Naive thymus-derived CD8-positive, alpha-beta T cell (primary cell): Measurements from ENCODE around the gene CACNB3. TPM values are rescaled to one million over a fixed set of nuclear protein-coding genes. Genes with fewer than 3 reads are reported as not detected.
"Not testable (repeated sequence)": the region's sequence is repeated elsewhere in the genome, so short reads cannot be mapped to it uniquely, and the experiment has no call there.

Experiments
- ATAC-seq, 2 donors: fragments of 150-1000 bp; cut with Tn5 transposase in 1 of 2; sonication (Bioruptor Pico), chemical (Tn5 transposase) in 1 of 2; 1 replicate in 1 of 2; 2 replicates in 1 of 2; pipeline ENCODE4 v1.10.0; 2021; ENCODE audit warnings: mild to moderate bottlenecking in 2 of 2, moderate library complexity in 2 of 2
- POLR2A ChIA-PET: fragments of 350-600 bp; sonication (Branson Sonifier 250); formaldehyde crosslinking; loops from one replicate; lab custom pipeline; 2021; ENCODE audit warnings: antibody characterized with exemption; lab: Charles Lee
- DNase-seq, 10 donors: peaks; one replicate each; pipeline versions ENCODE4 v3.0.0 to v3.0.0-alpha.2; 2020 to 2022
- H3K27ac Mint-ChIP-seq, 10 donors: one replicate each; pipeline ENCODE4 v1.8.0; 2020 to 2022; ENCODE audit warnings: mild to moderate bottlenecking in 10 of 10, mixed read lengths in 10 of 10, moderate library complexity in 4 of 10, inconsistent platforms in 1 of 10
- H3K27me3 Mint-ChIP-seq, 5 donors: one replicate each; pipeline ENCODE4 v1.8.0; 2021 to 2022; ENCODE audit warnings: mixed read lengths in 5 of 5
- H3K36me3 Mint-ChIP-seq, 3 donors: one replicate each; pipeline ENCODE4 v1.8.0; 2020 to 2022; ENCODE audit warnings: mixed read lengths in 3 of 3, mild to moderate bottlenecking in 2 of 3, inconsistent platforms in 1 of 3
- H3K4me1 Mint-ChIP-seq, 4 donors: one replicate each; pipeline ENCODE4 v1.8.0; 2021 to 2022; ENCODE audit warnings: mixed read lengths in 4 of 4
- H3K4me3 Mint-ChIP-seq, 10 donors: one replicate each; pipeline ENCODE4 v1.8.0; 2020 to 2022; ENCODE audit warnings: mild to moderate bottlenecking in 10 of 10, mixed read lengths in 10 of 10, moderate library complexity in 6 of 10, inconsistent platforms in 1 of 10
- H3K9me3 Mint-ChIP-seq, 9 donors: one replicate each; pipeline ENCODE4 v1.8.0; 2020 to 2022; ENCODE audit warnings: mixed read lengths in 9 of 9, mild to moderate bottlenecking in 3 of 9, inconsistent platforms in 1 of 9, moderate library complexity in 1 of 9
- microRNA-seq: library from miRNA; unstranded; fragments of <30 nt; microRNA quantifications from one replicate; pipeline ENCODE4 v1.2.0, GENCODE V29; 2022; ENCODE audit warnings: borderline microRNAs expressed
- polyA plus RNA-seq, 3 donors: library from polyadenylated mRNA; unstranded; fragments of 300-500 nt; fragmentation: Illumina TruSeq; gene quantifications; one replicate each; pipeline ENCODE4 v1.2.3, GENCODE V29; 2021
- total RNA-seq, 8 experiments: library from RNA in 2 of 8; stranded (reverse) in 2 of 8; gene quantifications; one replicate each; pipeline ENCODE4 v1.2.3 and lab custom pipeline; 2021 to 2026

CACNB3 gene
- total and polyA plus RNA-seq, 5 experiments from 2014 or later = 0.19 to 3.3 (median 0.52) TPM

- Mint-ChIP-seq H3K9me3 (no peaks in the 10 kb centered on the region), H3K27me3 (peaks cover 17 to 41% (median 28%) of the 10 kb centered on the region in 5 donors), H3K4me3 (peak within 1 kb of the TSS; percentile 82 to 99 (median 94)), H3K27ac (peak within 1 kb of the TSS; percentile 60 to 98 (median 90)), H3K36me3 (peaks cover 0 to 5% (median 3%) of the 10 kb centered on the region in 3 donors), H3K4me1 (peaks cover 13 to 25% (median 24%) of the 10 kb centered on the region in 4 donors)
- POLR2A ChIA-PET = interaction anchor here (0.6 to 2.4 kb wide), 10 partner anchors 8 to 501 kb away, joined by 3 to 46 read pairs (median 4); partner anchors contain the start of genes DDX23, FKBP11 and TUBA1C
- ATAC-seq = peak; percentile 91 to 97
- peak; percentile 64 to 92 (median 86) for DNase-seq
These were observed 47.2 kb downstream of the CACNB3 start, which contains the start of gene RND1 for GRCh38 chr12:48865281-48866051. Gene RND1, minus strand, starts transcription at chr12:48865870. Its CDS starts 103 bp downstream, at chr12:48865767.

DNA sequence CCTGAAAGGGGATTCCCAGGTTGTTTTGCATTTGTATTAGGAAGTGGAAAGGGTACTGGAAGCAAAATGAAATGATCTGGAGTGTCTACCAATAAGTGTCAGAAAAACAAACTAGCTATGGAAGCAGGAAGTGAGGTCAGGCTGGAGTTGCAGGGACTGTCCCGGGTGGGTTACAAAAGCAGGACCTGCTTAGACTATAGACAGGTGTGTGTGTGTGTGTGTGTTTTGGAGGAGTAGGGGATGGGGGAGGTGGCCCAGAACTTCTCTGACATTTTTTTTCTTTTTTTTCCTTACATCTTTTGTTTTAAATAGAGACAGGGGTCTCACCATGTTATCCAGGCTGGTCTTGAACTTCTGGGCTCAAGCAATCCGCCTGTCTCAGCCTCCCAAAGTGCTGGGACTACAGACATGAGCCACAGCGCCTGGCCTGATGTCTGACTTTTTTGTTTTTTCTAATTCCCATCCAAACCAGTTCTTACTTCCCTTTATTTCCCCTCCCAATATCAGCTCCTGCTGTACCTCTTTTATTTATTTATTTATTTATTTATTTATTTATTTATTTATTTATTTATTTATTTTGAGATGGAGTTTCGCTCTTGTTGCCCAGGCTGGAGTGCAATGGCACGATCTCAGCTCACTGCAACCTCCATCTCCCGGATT, 47.9 kb downstream of the CACNB3 start:
- peaks cover 17 to 34% (median 26%) of the 10 kb centered on the region in 5 donors for H3K27me3 Mint-ChIP-seq
- ATAC-seq (peak; percentile 52 to 67), DNase-seq (no peak)
- POLR2A ChIA-PET = interaction anchor here (0.7 to 2.4 kb wide), 7 partner anchors 9 to 128 kb away, joined by 3 to 46 read pairs (median 4); partner anchors contain the start of genes DDX23 and FKBP11
- peak overlapping the region; percentile 60 to 98 (median 90) for H3K27ac Mint-ChIP-seq
- peaks cover 13 to 25% (median 24%) of the 10 kb centered on the region in 4 donors for H3K4me1 Mint-ChIP-seq
- peak overlapping the region; percentile 82 to 99 (median 94) for H3K4me3 Mint-ChIP-seq
- peaks cover 0 to 3% (median 2%) of the 10 kb centered on the region in 3 donors for H3K36me3 Mint-ChIP-seq
- H3K9me3 Mint-ChIP-seq = no peaks in the 10 kb centered on the region

GRCh38 chr12:48868451-48868850, 50.2 kb downstream of the CACNB3 start:
- Mint-ChIP-seq H3K27me3 (peaks cover 2 to 11% (median 8%) of the 10 kb centered on the region in 5 donors), H3K4me3 (no peak overlapping the region), H3K36me3 (no peaks in the 10 kb centered on the region), H3K9me3 (no peaks in the 10 kb centered on the region), H3K4me1 (peaks cover 13 to 25% (median 24%) of the 10 kb centered on the region in 4 donors), H3K27ac (peak overlapping the region in 2 of 10 donors; percentile 15 to 17)
- POLR2A ChIA-PET = interaction anchor here (1.2 kb wide), 1 partner anchor 16 kb away, joined by 3 read pairs; no protein-coding TSS in a partner anchor
- ATAC-seq (no peak), DNase-seq (no peak)

- H3K4me3 Mint-ChIP-seq = peak overlapping the region in 1 of 10 donors; percentile 34
- DNase-seq = no peak
- peaks cover 0 to 4% (median 2%) of the 10 kb centered on the region in 5 donors for H3K27me3 Mint-ChIP-seq
- H3K36me3 Mint-ChIP-seq = no peaks in the 10 kb centered on the region
- ATAC-seq = no peak
- H3K4me1 Mint-ChIP-seq = peaks cover 13 to 21% (median 19%) of the 10 kb centered on the region in 4 donors
- no peaks in the 10 kb centered on the region for H3K9me3 Mint-ChIP-seq
- POLR2A ChIA-PET = no interaction called here
- H3K27ac Mint-ChIP-seq = peak overlapping the region in 3 of 10 donors; percentile 17 to 66 (median 24)
These were observed 50.9 kb downstream of the CACNB3 start for GRCh38 chr12:48869191-48869590.

GRCh38 chr12:48873096-48873495, 54.8 kb downstream of the CACNB3 start:
- Mint-ChIP-seq H3K27me3 (no peaks in the 10 kb centered on the region), H3K9me3 (no peaks in the 10 kb centered on the region), H3K4me1 (no peaks in the 10 kb centered on the region), H3K27ac (no peak overlapping the region), H3K4me3 (no peak overlapping the region), H3K36me3 (no peaks in the 10 kb centered on the region)
- ATAC-seq (no peak), DNase-seq (no peak)
- POLR2A ChIA-PET = no interaction called here

DNA sequence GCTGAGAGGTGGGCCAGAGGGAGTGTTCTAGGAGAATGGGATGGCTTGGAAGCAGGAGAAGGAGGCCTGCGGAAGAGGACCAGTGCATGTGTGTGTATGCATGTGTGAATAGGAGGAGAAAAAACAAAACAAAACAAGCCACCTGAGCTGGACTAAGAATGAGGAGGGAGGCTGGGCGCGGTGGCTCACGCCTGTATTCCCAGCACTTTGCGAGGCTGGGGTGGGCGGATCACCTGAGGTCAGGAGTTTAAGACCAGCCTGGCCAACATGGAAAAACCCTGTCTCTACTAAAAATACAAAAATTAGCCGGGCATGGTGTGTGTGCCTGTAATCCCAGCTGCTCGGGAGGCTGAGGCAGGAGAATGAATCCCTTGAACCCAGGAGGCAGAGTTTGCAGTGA, 55.2 kb downstream of the CACNB3 start:
- H3K4me3 Mint-ChIP-seq, POLR2A ChIA-PET, H3K27ac Mint-ChIP-seq, H3K9me3 Mint-ChIP-seq, DNase-seq, ATAC-seq, H3K4me1 Mint-ChIP-seq, H3K36me3 Mint-ChIP-seq, H3K27me3 Mint-ChIP-seq: not testable (repeated sequence)

DNA sequence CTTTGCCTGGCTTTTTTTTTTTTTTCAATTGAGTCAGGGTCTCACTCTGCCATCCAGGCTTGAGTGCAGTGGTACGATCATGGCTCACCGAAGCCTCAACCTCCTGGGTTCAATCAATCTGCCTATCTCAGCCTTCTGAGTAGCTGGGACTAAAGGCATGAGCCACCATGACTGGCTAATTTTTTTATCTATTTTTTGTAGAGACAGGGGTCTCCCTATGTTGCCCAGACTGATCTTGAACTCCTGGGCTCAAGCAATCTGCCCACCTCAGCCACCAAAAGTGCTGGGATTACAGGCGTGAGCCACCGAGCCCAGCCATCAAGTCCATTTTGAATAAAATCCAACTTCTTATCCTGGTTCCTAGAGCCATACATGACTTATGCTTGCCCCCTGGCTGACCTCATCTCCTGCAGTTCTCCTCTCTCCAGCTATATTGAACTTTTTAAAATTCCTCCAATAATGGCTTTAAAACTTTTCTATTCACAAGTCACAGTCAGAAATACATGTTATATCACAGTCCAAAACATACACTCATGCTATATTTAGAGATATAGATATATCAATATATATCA, 57.7 kb downstream of the CACNB3 start:
- DNase-seq (no peak), ATAC-seq (no peak)
- no peaks in the 10 kb centered on the region for H3K4me1 Mint-ChIP-seq
- H3K9me3 Mint-ChIP-seq = no peaks in the 10 kb centered on the region
- no peak overlapping the region for H3K27ac Mint-ChIP-seq
- H3K27me3 Mint-ChIP-seq = peaks cover 8 to 14% (median 12%) of the 10 kb centered on the region in 5 donors
- H3K36me3 Mint-ChIP-seq = no peaks in the 10 kb centered on the region
- no peak overlapping the region for H3K4me3 Mint-ChIP-seq
- POLR2A ChIA-PET = no interaction called here

Small RNA genes within 50 kb of the gene (microRNA-seq; reads per million reads assigned to microRNA genes)
- gene MIR4701 = not detected

Other genes with a start within 250 kb of the CACNB3 start
- gene LALBA, start 248.4 kb upstream of the CACNB3 start, total RNA-seq = not detected
- gene LALBA, start 248.4 kb upstream of the CACNB3 start, polyA plus RNA-seq = not detected
- 10 to 100 TPM; 83.3 to 92.4 TPM for gene KANSL2, start 136.3 kb upstream of the CACNB3 start, total RNA-seq
- gene KANSL2, start 136.3 kb upstream of the CACNB3 start, polyA plus RNA-seq = 10 to 100 TPM; 21.0 to 30.2 (median 27.4) TPM
- 10 to 100 TPM; 65.5 to 66.5 TPM for gene CCNT1, start 101.8 kb upstream of the CACNB3 start, total RNA-seq
- 10 to 100 TPM; 12.9 to 22.6 (median 12.9) TPM for gene CCNT1, start 101.8 kb upstream of the CACNB3 start, polyA plus RNA-seq
- not detected for gene ADCY6, start 29.4 kb upstream of the CACNB3 start, total RNA-seq
- gene ADCY6, start 29.4 kb upstream of the CACNB3 start, polyA plus RNA-seq = not detected
- 100 to 1,000 TPM; 159 to 171 TPM for gene DDX23, start 33.7 kb downstream of the CACNB3 start, total RNA-seq
- gene DDX23, start 33.7 kb downstream of the CACNB3 start, polyA plus RNA-seq = 10 to 100 TPM; 27.6 to 52.2 (median 33.8) TPM
- 1 to 10 TPM; 3.7 to 3.9 TPM for gene RND1, start 47.4 kb downstream of the CACNB3 start, total RNA-seq
- 1 to 10 TPM in 2 of 3 donors, under 1 TPM in 1; 0.15 to 2.1 (median 1.3) TPM for gene RND1, start 47.4 kb downstream of the CACNB3 start, polyA plus RNA-seq
- gene FKBP11, start 107.0 kb downstream of the CACNB3 start, total RNA-seq = 10 to 100 TPM; 49.2 to 49.3 TPM
- gene FKBP11, start 107.0 kb downstream of the CACNB3 start, polyA plus RNA-seq = 100 to 1,000 TPM; 127 to 151 (median 131) TPM
- gene ARF3, start 139.0 kb downstream of the CACNB3 start, total RNA-seq = 10 to 100 TPM; 55.3 to 57.3 TPM
- 10 to 100 TPM; 19.5 to 24.4 (median 21.8) TPM for gene ARF3, start 139.0 kb downstream of the CACNB3 start, polyA plus RNA-seq
- 1 to 10 TPM; 3.0 to 3.3 TPM for gene WNT10B, start 153.2 kb downstream of the CACNB3 start, total RNA-seq
- under 1 TPM in 1 of 3 donors, not detected in 2; 0.29 TPM for gene WNT10B, start 153.2 kb downstream of the CACNB3 start, polyA plus RNA-seq
- under 1 TPM; 0.33 to 0.52 TPM for gene WNT1, start 159.8 kb downstream of the CACNB3 start, total RNA-seq
- 1 to 10 TPM in 1 of 3 donors, under 1 TPM in 2; 0.23 to 1.2 (median 0.49) TPM for gene WNT1, start 159.8 kb downstream of the CACNB3 start, polyA plus RNA-seq
- under 1 TPM; 0.14 to 0.18 TPM for gene DDN, start 180.9 kb downstream of the CACNB3 start, total RNA-seq
- gene DDN, start 180.9 kb downstream of the CACNB3 start, polyA plus RNA-seq = not detected
- 10 to 100 TPM; 47.5 to 49.5 TPM for gene PRKAG1, start 200.3 kb downstream of the CACNB3 start, total RNA-seq
- gene PRKAG1, start 200.3 kb downstream of the CACNB3 start, polyA plus RNA-seq = 10 to 100 TPM; 29.2 to 39.5 (median 33.0) TPM
- gene KMT2D, start 242.3 kb downstream of the CACNB3 start, total RNA-seq = 100 to 1,000 TPM; 130 to 134 TPM
- gene KMT2D, start 242.3 kb downstream of the CACNB3 start, polyA plus RNA-seq = 10 to 100 TPM in 2 of 3 donors, 1 to 10 TPM in 1; 1.5 to 28.5 (median 10.5) TPM